Subcutaneous adipose tissue (tissue), 4 donors: ENCODE results near the gene TRRAP. TPM values are rescaled to one million over a fixed set of nuclear protein-coding genes. Genes with fewer than 3 reads are reported as not detected.

Source experiments
- CTCF ChIP-seq: fragments of 450-650 bp; IDR thresholded peaks from one replicate; pipeline ENCODE4 v1.5.1; 2016; ENCODE audit warnings: low read depth, mild to moderate bottlenecking, control low read depth, antibody characterized with exemption, moderate library complexity
- total RNA-seq, 4 donors: library from RNA; depleted of rRNA; stranded (reverse); fragments of >200 nt; gene quantifications; one replicate each; pipeline ENCODE4 v1.1.0, GENCODE V29; 2016

Gene TRRAP
- total RNA-seq, 4 donors from 2014 or later = 22.7 to 30.8 (median 28.4) TPM

DNA sequence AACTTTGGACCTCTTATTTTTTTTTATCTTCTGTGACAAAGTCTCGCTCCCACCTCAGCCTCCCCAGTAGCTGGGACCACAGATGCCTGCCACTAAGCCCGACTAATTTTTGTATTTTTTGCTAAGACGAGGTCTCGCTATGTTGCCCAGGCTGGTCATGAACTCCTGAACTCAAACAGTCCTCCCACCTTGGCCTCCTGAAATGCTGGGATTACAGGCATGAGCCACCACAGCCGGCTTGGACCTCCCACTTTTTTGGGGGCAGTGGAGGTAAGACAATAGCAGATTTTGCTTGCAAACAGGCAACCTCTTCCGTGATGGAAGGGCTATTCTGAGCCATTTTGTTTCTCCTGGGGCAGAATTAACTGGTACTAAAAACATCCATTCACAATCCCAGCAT lies 1.2 kb upstream of the TRRAP start:
- no peak for TF ChIP-seq CTCF

- no peak for TF ChIP-seq CTCF
These were observed 504 bp upstream of the TRRAP start for GRCh38 chr7:98877692-98878364.

- no peak for TF ChIP-seq CTCF
These were observed 1.1 kb downstream of the TRRAP start for GRCh38 chr7:98879198-98879978.

- TF ChIP-seq CTCF = no peak
These were observed 1.6 kb downstream of the TRRAP start for GRCh38 chr7:98879979-98880315.

- TF ChIP-seq CTCF = no peak
These were observed 2.2 kb downstream of the TRRAP start for GRCh38 chr7:98880485-98880884.

DNA sequence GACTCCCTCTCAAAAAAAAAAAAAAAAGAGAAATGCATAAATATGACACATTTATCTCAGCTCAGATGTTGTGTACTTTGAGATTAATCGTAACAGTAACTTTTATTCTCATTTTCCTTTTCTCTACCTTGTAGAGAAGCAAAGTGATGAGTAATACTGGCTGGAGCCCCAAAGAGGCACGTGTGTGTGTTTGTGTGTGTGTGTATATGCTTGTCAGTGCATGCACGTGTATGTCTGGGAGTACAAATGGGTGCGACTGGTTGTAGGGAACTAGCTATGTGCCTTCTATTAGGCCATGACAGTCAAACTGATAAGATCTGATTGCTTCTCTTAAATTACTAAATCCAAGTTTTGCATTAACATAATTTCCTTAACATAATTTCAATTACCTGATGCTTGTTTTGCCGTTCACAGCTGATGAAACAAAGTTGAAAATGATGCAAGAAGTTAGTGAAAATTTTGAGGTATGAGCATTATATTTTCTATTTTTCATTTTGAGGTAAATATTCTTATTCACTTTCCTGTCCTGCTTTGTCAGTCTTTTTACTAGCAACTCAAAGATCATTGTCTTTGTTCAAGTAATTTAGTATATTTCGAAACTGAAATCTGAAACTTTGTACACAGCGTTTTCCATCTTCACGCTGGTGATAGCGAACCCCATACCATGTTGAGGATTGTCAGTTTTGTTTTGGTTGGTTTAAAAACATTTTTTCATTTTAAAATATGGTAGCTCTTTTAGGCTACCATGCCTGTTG lies 3.4 kb downstream of the TRRAP start:
- no peak for TF ChIP-seq CTCF

GRCh38 chr7:98884416-98884815 lies 6.1 kb downstream of the TRRAP start:
- no peak for TF ChIP-seq CTCF
